GM18508 (cell line): ENCODE measurements around the gene RACGAP1.

ENCODE experiments used
- ATAC-seq: cut with Tn5 transposase; IDR thresholded peaks from one replicate; pipeline ENCODE4 v1.9.1; 2021; ENCODE audit warnings: moderate number of reproducible peaks; ENCODE audit not compliant: insufficient read depth, unreplicated experiment

The RACGAP1 gene

DNA sequence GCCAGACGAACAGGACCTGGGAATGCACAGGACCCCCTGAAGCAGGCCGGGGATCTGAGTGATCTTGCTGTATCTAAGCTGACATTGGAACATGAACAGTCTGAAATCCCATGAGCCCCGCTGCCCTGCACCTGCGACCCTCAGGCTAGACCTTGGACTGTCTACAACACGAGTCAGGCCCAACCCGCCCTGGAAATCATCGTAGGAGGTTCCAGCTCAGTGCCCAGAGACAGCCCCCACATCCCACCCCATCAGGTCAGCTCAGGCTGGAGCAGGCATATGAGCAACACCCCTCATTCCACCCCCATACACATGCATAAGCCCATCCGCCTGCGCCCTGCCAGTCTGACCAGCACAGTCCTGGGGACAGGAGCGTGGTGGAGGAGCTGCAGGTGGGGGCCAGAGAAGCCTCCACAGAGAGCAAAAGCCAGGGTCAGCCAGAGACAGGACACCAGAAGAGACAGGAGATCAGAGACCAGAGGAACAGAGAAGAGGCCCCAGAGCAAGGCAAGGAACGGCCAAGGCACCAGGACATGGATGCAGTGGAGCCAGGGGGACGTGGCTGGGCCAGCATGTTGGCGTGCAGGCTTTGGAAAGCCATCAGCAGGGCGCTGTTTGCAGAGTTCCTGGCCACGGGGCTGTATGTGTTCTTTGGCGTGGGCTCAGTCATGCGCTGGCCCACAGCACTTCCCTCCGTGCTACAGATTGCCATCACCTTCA lies 52.5 kb downstream of the RACGAP1 start, which contains the start of gene AQP6:
TSS of gene AQP6 (plus strand) at position 307 of the 720 bp plus-strand sequence. CDS start at position 534, 227 bp downstream.
- ATAC-seq: no peak

DNA sequence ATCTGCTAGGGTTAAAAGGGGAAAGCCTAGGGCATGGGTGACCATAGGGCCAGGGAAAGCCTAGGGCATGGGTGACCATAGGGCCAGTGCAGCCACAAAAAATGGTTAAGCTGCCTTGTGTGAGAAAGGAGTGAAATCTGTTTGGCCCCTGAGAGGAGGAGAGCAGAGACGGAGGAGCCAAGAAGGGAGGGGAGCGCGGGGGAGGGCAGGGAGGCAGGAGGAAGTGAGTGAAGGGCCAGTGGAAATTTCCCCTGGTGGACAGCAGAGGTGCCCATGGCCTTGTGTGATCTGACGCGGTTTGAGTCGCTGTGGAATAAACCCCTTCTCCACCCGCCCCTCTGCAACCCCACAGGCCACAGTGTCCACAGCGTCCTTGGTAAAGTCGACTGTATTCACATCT lies 53.2 kb downstream of the RACGAP1 start:
- no peak for ATAC-seq

DNA sequence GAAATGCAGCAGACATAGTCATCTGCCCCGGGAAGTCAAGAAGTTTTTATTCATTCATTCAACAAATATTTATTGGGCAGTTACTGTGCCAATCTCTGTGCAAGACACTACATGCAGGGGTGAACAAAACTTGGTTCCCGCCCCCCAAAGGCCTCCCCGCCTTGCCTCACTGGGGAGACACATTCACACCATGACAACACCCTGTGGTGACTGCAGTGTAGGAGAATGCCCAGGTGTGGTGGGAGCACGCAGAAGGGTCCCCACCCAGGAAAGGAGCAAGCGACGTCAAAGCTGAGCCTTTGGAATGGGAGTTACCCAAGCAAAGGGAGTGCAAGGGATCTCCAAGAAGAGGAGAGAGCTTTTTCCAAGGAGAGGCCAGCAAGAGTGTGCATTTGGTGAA lies 54.2 kb downstream of the RACGAP1 start:
- no peak for ATAC-seq

DNA sequence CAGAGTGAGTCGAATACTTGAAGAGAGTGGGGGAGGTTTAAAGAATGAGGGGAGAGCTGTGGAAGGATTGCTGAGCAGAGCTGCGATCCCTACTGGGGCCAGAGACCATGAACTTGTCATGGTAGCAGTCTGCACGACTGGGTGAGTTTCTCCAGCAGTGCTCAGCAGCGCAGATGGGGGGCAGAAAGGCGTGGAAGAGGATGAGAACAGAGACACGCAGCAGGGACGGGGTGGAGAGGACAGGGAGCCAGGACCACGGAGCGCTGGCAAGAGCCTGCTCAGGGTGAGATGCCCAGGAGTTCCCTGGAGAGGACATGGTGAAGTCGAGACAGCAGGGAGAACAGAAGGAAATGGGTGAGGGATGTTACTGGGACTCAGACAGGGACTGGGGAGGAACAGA lies 54.6 kb downstream of the RACGAP1 start:
- no peak for ATAC-seq

DNA sequence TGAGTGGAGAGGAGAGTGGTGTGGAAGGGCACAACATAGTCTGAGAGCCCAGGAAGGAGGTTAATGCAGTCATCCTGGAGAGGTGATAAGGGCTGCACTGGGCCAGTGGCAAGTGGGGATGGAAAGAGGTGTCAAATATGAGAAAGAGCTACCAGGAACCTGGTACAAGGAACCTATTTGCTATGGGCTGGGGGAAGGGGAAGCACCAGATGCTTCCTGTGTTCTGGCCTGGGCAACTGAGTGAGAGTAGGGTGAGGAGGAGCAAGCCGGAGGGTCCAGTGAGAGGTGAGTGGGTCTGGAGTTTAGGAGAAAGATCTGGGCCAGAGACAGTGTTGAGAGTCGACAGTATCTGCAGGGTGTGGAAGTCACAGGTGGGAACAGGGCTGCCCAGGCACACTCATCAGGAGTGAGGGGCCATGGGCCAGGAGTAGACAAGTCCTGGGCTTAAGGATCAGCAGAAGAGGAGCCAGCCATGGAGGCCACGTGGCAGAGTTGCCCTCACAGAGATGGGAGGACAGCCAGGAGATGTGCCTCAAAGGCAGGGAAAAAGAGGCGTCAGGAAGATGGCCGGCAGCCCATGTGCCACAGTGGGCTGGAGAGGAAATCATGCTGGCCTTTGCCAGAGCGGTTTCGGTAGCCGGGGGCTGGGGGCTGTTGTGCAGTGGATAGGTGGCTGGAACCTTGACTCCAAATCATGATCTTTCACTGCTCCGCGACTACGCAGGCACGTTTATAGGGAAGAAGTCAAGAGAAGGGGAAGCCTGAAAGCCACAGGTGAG lies 55.5 kb downstream of the RACGAP1 start:
- no peak for ATAC-seq

DNA sequence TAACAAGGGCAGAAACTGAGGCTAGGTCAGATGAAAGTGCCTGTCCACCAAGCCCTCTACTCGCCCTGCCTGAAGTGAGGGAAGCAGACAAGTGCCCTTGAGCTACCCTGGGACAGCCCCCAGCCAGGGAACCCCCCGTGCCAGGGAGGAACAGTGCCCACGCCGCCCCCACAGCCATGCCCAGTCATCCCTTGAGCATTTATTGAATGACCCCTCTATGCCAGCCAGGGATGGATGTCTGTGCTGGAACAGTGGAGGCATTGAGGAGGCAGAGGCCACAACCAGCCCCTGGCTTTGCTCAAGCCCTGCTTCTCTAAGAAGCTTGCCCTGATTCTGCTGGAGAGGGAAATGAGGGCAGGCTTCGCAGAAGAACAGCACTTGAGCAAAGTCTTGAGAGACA lies 56.3 kb downstream of the RACGAP1 start:
- no peak for ATAC-seq

DNA sequence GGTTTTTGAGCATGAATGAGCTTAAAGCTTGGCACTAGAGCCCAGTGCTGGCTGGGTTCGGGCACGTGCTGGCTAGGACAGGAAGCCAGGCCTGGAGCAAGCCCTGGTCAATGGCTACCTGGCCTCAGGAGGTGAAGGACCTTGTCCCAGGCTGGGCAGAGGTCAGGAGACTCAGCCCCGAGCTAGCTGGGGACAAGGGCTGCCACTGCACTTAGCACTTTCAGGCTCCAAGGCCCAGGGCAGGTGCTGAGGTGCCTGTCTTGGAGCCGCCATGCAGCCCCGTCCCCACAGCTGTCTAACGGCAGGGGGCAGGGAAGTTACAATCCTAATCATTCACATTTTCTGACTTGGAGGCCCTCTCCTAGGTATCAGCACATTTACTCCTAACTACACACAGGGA lies 56.8 kb downstream of the RACGAP1 start:
- no peak for ATAC-seq

DNA sequence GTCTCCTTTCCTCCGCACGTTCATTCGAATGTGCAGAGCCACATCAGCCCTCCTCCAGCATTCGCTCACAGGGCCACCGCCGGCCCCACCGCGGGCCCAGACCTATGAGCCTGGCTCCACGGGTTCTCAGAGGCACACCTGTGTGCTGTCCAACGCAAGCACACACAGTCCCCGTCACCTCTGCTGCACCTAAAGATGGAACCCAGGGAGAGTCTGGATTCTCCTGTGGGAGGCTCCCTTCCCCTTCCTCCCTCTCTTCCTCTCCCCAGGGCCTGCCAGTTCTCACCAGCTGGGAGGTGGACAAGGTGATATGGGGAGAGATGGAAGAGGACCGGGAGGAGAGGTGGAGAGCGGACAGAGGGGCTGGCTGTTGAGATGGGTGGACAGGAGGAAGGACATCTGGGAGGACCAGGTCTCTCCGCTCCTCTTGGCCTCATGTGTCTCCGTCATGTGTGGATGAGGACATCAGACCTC lies 57.5 kb downstream of the RACGAP1 start:
- no peak for ATAC-seq

GRCh38 chr12:49967042-49967776 lies 58.1 kb downstream of the RACGAP1 start:
- no peak for ATAC-seq

DNA sequence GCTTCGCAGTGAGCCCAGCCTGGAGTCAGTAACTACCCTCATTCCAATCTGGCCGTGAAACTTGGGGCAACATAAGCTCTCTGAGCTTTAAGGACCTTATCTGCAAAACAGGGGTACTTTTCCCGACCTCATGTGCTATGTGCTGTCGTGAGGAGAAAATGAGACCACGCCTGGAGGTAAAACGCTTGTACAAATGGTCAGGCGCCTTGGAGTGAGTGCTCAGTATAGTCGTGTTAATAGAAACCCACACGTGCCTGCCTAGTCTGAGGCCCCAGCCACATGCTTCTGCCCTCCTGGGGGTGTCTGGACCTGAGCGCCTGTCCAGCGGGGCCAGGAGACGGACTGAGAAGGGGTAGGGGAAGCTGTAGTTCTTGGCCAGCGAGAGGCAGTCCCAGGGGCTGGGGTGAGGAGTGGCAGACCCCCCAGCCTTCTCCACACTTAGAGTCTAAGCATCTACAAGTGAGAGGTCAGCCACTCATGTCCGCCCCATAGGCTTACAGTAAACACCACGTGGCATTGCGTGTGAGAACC lies 58.7 kb downstream of the RACGAP1 start:
- ATAC-seq: no peak

DNA sequence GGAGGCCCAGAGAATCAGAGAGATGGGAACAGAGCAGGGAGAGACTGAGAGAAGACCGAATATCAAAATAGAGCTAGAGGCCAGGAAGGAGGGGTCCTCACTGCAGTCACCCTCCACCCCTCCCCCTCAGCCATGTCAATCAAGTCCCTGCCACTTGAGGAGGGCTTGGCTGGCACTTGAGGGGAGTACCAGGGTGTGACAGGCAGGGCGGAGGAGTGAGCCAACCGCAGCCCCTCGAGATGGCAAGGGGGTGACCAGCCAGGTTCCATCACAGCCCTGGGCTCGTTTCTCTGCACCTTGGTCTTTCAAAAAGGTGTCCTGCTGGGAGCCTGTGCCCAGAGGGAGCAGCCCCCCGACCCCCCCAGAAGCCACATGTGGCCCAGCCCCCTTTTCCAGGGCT lies 59.5 kb downstream of the RACGAP1 start:
- ATAC-seq: no peak

GRCh38 chr12:49964849-49965624 lies 60.3 kb downstream of the RACGAP1 start:
- ATAC-seq: no peak

DNA sequence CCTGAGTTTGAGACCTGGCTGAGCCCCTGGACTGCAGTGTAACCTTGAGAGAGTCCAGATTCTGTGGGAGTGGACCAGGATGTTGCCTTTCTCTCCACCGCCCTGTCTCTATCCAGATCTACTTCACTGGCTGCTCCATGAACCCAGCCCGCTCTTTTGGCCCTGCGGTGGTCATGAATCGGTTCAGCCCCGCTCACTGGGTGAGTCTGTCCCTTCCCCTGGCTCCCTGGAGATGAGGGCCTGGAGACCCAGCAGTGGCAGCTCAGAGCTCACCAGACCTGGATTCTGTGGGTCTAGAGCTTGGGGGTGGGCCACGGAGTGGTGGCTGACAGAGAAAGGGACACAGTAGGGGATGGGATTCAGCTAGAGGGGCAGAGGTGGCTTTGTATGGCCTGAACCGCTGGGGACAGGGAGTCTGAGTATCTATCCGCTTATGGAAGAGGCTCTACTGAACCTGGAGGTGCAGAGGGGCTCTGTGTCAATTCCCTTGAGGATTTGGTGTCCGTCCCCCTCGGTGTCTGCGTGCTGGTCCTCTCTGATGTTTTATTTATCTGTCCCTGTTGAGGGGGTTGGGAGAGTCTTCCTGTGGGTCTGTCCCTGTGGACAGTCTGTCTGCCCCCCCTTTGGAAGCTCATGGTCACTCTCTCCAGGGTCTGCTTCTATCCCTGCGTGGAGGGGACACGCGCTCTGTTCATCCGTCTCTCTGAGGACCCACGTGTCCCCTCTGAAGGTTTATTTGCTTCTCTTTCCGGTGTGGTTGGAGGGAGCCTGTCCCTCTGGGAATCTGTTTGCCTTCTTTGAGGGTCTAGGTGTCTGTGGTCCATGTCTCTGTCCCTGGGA lies 61.1 kb downstream of the RACGAP1 start:
- no peak for ATAC-seq

DNA sequence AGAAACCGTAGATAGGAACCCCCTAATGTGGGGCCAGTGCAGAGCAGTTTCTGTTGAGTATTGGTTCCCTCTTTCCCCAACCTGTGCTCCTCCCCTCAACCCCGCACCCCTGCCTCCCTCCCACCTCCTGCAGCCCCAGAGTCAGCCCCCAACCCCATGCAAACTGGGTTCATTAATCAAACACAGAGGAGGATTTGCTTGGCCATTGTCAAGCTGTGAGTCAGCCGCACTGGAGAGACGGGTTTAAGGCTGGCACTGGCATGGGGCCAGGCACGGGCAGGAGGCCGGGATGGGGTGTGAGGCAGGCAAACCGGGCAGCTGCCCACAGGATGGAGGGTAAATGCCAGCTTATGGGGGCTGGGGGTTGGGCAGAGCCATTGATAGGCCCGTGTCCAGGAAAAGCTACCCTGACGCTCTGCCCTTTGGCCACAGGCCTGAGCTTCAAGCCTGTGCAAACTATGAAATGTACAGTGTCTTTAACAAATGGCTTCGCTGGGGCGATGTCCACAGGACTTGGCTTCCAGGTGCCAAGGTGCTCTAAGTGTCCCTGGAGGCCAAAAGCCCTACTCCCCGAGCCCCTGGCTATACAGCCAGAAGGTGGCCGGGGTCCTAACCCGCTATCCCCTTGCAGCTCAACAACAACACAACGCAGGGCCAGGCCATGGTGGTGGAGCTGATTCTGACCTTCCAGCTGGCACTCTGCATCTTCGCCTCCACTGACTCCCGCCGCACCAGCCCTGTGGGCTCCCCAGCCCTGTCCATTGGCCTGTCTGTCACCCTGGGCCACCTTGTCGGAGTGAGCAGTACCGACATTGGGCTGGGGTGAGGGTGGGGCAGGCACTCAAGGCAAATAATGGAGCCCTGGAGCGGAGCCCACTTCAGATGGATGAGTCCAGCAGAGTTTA lies 62.2 kb downstream of the RACGAP1 start:
- ATAC-seq: no peak

GRCh38 chr12:49961993-49962764 lies 63.1 kb downstream of the RACGAP1 start:
- ATAC-seq: no peak

DNA sequence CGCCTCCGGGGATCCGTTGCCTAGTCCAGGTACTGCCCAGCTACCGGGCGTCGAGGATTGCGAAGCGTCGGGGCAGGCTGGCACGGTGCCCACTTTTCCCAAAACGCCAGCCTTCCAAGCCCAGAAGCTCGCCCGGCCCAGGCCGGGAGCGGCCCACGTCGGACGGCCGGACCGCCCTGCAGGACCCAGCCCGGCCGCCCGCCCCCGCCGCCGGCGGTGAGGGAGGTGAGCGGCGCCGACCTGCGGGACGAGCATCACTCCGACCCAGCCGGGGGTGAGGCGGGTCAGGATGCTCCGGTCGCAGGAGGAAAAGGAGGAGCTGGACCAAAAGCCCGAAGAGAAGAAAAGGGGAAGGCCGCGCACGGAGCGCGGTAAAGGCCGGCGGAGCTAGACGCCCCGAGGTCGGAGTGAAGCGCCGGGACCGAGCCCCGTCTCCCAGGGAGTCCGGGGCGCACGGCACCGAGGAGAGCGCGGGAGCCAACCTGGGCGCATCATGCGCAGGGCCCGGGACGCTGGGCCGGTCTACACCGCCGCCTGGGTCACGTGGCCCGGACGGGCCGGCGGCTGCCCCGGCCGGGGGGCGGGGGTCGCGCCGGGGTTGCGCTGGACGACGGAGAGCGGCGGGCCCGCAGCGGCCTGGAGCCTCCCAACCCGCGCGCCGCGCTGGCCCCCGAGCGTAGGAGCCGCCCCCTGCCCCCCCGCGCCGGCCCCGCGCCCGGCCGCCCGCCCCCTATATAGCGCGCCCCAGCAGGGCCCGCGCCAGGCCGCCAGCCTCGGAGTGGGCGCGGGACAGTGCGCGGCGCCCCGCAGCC lies 64.0 kb downstream of the RACGAP1 start, which contains the start of gene AQP5:
TSS of gene AQP5 (plus strand) at position 762 of the 812 bp plus-strand sequence. CDS start 146 bp downstream, outside the sequence.
- ATAC-seq: no peak
